Measurements from ENCODE around the gene SYT17.
"Not testable (repeated sequence)": the region's sequence is repeated elsewhere in the genome, so short reads cannot be mapped to it uniquely, and the experiment has no call there.

Gene SYT17

DNA sequence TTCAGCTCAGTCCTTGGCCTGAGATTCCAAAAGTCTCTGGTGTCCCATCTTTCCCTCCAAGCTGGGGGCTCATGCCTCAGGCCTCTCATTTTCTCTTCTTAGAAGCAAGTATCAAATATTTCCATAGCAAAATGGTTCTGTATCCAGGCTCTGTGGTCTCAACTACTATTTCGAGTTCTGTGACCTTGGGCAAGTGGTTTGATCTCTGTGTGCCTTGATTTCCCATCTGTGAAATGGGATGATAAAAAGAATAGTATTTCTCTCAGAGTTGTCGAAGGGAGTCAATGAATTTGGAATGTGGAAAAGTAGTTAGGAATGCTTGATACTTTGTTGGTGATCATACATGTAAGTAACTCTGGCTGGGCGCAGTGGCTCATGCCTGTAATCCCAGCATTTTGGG is 6.4 kb downstream of the SYT17 start:
- no peak for DNase-seq

DNA sequence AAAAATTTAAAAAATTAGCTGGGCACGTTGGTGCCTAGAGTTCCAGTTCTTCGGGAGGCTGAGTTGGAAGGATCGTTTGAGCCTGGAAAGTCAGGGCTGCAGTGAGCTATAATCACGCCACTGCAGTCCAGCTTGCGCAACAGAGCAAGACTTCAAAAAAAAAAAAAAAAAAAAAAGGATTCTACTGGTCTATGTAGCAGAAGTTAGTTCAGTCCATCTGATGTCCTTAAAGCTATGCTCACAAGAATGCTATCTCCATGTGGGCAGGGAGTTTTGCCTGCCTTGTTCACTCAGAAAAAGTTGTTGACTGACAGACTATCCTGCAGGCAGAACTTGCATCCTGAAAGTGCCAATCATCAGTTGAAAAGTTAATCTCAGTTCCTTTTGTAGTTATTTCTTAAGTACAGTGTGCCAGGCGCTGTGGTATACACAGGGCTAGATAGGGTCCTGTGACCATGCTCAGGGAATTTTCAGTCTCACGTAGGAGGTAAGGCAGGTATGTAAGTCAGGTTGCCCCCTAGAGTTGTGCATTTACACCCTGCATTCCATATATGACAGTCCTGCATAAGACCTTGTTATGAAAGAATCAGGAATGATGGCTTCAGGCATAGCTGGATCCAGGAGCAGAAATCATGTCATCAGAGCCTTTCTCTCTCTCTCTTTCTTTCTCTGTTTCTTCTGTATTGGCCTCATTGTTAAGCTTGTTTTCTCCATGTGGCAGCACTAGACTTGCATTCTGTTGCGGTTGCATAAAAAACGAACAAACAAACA is 7.6 kb downstream of the SYT17 start:
- no peak for DNase-seq

GRCh38 chr16:19177111-19177739 is 9.2 kb downstream of the SYT17 start:
- no peak for DNase-seq

GRCh38 chr16:19179546-19180490 is 11.8 kb downstream of the SYT17 start:
- peak; percentile 58 for DNase-seq

- no peak for DNase-seq
Measured at GRCh38 chr16:19180741-19181140, 12.7 kb downstream of the SYT17 start.

GRCh38 chr16:19182481-19182880 is 14.4 kb downstream of the SYT17 start:
- no peak for DNase-seq

DNA sequence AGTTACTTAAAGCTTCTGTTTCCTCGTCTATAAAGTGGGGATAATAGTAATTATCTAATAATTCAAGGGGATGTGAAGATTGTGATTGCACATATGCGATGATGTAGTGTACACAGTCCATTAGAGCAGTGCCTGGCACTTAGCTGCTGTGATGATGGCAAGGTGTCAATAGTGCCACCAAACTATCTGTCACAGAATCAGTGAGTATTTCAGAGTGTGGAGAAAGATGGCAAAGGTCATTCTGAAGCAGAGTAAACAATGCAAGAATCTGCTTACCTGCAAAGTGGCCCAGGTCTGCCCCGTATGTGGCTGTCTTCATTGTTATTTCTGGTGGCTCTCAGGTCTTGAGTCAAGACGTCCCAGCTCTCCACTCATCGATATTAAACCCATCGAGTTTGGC is 15.1 kb downstream of the SYT17 start:
- DNase-seq = no peak

DNA sequence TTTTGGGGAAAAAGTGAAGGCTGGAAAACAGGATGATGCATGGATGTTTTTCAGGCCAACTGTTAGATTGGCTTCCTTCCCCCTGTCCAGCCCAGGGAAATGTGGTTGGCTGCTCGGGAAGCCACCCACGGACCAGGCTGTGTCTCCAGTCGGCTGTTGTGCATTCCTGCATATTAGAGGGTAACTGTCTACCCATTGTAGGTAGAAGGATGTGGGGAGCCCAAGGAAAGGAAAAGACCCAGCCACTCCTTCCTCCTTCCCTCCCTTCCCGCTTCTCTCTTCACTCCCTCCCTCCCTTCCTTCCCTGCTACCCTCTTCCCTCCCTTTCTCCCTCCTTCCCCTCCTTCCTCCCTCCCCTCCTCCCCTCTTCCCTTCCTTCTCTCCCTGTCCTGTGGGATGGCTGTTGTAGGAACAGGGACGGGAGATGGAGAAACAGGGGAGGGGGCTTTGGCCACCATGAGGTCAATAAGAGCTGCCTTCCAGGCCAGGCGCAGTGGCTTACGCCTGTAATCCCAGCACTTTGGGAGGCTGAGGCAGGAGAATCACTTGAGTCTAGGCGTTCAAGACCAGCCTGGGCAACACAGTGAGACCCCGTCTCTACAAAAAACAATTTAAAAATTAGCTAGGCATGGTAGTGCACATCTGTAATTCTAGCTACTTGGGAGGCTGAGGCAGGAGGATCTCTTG is 16.9 kb downstream of the SYT17 start:
- DNase-seq = no peak

DNA sequence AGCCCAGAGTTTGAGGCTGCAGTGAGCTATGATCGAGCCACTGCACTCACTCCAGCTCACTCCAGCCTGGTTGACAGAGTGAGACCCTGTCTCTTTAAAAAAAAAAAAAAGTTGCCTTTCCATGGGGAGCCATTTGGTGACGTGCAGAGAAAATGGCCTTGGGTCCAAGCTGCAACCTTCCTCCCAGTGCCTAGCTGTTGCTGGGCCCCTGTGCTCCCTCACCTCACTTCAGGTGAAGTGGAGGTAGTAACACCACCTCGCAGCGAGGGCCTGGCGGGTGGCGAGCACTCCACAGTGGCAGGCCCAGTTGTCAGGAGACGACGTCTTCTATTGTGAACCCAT is 17.4 kb downstream of the SYT17 start:
- no peak for DNase-seq

GRCh38 chr16:19186408-19186807 is 18.4 kb downstream of the SYT17 start:
- no peak for DNase-seq

GRCh38 chr16:19187961-19188360 is 19.9 kb downstream of the SYT17 start:
- DNase-seq = not testable (repeated sequence)

GRCh38 chr16:19188406-19188805 is 20.4 kb downstream of the SYT17 start:
- DNase-seq = no peak

DNA sequence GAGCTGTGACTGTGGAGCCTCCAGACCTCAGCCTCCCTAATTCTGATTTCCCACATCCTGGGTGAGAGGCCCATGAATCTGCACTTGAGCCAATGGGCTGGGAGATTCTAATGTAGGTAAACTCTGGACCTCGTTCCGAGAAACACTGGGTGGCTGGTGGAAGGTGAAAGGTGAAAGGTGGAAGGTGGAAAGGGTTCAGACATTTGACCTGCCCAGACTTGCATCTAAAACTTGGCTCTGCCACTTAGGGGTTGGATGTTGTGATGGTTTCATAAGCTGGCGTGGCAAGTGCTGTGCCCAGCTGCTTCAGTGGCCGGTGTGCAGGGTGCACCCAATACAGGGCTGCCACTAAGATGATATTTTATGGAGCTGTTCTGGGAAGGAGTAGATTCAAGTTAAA is 24.8 kb downstream of the SYT17 start:
- DNase-seq = no peak

DNA sequence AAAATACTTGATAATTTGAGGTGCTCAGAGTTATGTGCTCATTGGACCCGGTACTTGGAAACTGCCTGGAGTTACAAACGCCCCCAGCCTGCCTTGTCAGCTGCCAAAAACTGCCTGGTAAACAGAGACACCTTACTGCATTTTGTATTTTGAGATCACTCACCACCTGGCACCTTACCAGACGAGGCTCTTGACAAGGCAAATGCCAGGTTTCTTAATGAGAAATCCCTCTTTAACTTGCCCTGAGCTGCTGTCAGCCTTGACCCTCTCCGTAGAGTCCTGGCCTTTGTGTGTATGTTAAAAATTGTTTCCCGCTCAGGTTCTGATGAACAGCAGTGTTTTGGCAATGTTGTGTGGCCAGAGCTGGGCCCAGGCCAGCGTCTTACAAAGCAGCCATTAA is 28.8 kb downstream of the SYT17 start:
- no peak for DNase-seq

DNA sequence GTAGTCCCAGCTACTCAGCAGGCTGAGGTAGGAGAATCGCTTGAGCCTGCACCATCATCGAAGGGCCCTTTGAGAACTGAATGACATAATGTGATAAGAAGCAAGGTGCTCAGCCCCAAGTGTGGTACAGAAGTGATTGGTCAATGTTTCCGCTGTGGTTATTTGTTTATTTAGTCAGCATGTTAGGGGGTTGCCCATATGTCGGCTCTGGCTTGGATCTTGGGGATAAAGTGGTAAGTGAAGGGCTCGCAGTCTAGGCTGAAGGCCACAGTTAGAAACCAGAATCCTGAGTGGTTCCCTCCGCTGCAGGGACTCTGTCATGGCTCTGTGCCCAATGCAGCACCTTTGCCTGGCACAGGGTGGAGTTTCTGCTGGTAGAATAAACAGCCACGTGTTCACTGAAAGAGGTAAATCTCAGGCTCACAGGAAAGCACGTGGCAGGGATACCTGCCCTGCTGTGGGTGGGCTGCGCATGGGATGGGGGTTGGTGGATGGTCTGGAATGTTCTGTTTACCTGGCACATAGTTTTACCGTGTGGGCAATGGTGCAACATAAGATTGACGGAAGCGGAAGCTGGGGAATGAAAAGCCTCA is 35.4 kb downstream of the SYT17 start:
- no peak for DNase-seq

DNA sequence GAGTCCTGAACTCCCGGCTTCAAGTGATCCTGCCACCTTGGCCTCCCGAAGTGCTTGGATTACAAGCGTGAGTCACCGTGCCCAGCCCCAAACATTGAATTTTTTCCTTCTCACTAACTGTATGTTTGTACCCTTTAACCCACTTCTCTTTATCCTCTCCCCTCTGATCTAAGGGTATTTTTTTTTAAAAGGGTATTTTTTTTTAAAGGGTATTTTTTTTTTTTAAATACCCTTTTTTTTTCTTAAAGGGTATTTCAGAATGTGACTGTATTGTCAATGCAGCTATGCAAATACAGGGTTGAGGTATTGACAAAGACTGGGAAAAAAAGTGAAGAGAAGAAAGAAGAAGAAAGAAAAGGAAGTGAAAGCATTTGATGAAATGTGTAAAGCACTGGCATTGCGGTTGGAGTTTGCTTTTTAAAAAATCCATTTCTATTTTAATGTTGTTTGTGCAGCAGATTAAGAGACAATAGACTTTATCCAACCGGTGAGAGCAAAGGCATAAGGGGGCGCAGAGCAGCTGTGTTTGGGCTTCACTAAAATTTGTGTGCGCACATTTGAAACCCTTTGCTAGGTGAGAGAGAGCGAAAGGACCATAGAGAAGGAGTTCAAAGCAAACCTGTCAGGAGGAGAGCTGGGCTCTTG is 42.4 kb downstream of the SYT17 start:
- no peak for DNase-seq

DNA sequence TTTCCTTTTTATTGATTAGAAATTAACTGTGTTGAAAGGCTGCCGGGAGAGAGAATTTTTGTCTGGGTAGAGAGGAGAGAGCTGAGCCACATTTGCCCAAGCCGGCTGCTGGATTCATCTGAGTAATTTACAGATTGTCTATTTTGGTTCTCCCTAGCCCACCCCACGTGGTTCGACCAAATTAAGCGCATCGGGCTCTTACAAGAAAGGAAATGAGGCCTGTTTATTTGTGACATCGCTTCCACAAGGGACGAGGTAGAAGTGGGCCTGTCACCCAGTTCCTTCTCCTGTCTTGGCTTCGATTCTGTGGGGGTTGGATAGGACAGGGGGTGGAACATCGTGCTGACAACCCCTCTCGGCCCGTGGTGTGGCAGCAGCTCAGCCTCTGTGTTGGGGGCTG is 42.9 kb downstream of the SYT17 start:
- DNase-seq = no peak

- no peak for DNase-seq
Measured at GRCh38 chr16:19212059-19212458, 44.0 kb downstream of the SYT17 start.

DNA sequence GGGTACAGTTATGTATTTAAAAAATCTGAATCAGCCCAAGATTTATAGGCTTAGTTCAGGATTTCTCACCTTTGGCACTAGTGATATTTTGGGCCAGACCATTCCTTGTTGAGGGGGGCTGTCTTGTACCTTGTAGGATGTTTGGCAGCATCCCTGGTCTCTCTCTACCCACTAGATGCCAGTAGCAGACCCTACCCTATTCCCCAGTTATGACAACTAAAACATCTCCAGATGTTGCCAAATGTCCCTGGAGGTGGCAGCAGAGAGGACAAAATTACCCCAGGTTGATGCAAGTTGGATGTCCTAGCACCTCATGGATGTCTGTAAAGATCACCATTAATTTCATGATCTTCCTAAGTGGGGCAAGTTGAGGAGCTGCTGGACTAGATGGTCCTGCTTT is 45.8 kb downstream of the SYT17 start:
- DNase-seq = no peak

DNA sequence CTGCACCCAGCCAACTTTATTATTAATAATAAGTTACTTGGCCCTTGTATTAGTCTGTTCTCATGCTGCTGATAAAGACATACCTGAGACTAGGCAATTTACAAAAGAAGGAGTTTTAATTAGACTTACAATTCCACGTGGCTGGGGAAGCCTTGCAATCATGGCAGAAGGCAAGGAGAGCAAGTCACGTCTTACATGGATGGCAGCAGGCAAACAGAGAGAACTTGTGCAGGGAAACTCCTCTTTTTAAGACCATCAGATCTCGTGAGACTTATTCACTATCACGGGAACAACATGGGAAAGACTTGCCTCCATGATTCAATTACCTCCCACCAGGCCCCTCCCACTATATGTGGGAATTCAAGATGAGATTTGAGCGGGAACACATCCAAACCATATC is 47.7 kb downstream of the SYT17 start:
- no peak for DNase-seq

GRCh38 chr16:19218581-19218980 is 50.5 kb downstream of the SYT17 start:
- no peak for DNase-seq

GRCh38 chr16:19219836-19220235 is 51.8 kb downstream of the SYT17 start:
- DNase-seq = no peak
